ENCODE results near the gene GLIS1. TPM values are rescaled to one million over a fixed set of nuclear protein-coding genes. Genes with fewer than 3 reads are reported as not detected.

Gene GLIS1
- total RNA-seq, 1 donor from 2014 or later, result 0.16 TPM

GRCh38 chr1:53658489-53659230 is 80.3 kb downstream of the GLIS1 start:
- DNase-seq, result no peak
- peaks cover 89% of the 10 kb centered on the region for H3K27me3 ChIP-seq (ENCODE audit: low read depth)
- no peak overlapping the region for H3K4me3 ChIP-seq
- H3K9me3 ChIP-seq (replicated peaks), result no peaks in the 10 kb centered on the region
- no peak for TF ChIP-seq CTCF (IDR thresholded peaks at IDR 0.05; ENCODE audit: borderline replicate concordance)
- intact Hi-C loops (cut with micrococcal nuclease), result no loop called here
- no peaks in the 10 kb centered on the region for H3K4me1 ChIP-seq
- no peaks in the 10 kb centered on the region for H3K36me3 ChIP-seq
- no peak overlapping the region for H3K27ac ChIP-seq (replicated peaks)

GRCh38 chr1:53657891-53658396 is 81.0 kb downstream of the GLIS1 start:
- no peak for TF ChIP-seq CTCF (IDR thresholded peaks at IDR 0.05; ENCODE audit: borderline replicate concordance)
- H3K4me1 ChIP-seq, result no peaks in the 10 kb centered on the region
- H3K4me3 ChIP-seq, result no peak overlapping the region
- no peak overlapping the region for H3K27ac ChIP-seq (replicated peaks)
- intact Hi-C loops (cut with micrococcal nuclease), result no loop called here
- H3K27me3 ChIP-seq (ENCODE audit: low read depth), result peaks cover 89% of the 10 kb centered on the region
- H3K36me3 ChIP-seq, result no peaks in the 10 kb centered on the region
- H3K9me3 ChIP-seq (replicated peaks), result no peaks in the 10 kb centered on the region
- no peak for DNase-seq

GRCh38 chr1:53657531-53657805 is 81.5 kb downstream of the GLIS1 start:
- TF ChIP-seq CTCF (IDR thresholded peaks at IDR 0.05; ENCODE audit: borderline replicate concordance), result no peak
- H3K36me3 ChIP-seq, result no peaks in the 10 kb centered on the region
- intact Hi-C loops (cut with micrococcal nuclease), result no loop called here
- H3K27ac ChIP-seq (replicated peaks), result no peak overlapping the region
- H3K4me1 ChIP-seq, result no peaks in the 10 kb centered on the region
- H3K27me3 ChIP-seq (ENCODE audit: low read depth), result peaks cover 89% of the 10 kb centered on the region
- no peak overlapping the region for H3K4me3 ChIP-seq
- no peaks in the 10 kb centered on the region for H3K9me3 ChIP-seq (replicated peaks)
- no peak for DNase-seq

GRCh38 chr1:53656747-53657530 is 82.0 kb downstream of the GLIS1 start:
- H3K9me3 ChIP-seq (replicated peaks), result no peaks in the 10 kb centered on the region
- TF ChIP-seq CTCF (IDR thresholded peaks at IDR 0.05; ENCODE audit: borderline replicate concordance), result no peak
- peaks cover 89% of the 10 kb centered on the region for H3K27me3 ChIP-seq (ENCODE audit: low read depth)
- no peaks in the 10 kb centered on the region for H3K4me1 ChIP-seq
- intact Hi-C loops (cut with micrococcal nuclease), result no loop called here
- no peak for DNase-seq
- H3K36me3 ChIP-seq, result no peaks in the 10 kb centered on the region
- H3K4me3 ChIP-seq, result no peak overlapping the region
- no peak overlapping the region for H3K27ac ChIP-seq (replicated peaks)

GRCh38 chr1:53655931-53656746 is 82.8 kb downstream of the GLIS1 start:
- intact Hi-C loops (cut with micrococcal nuclease), result no loop called here
- DNase-seq, result no peak
- H3K27me3 ChIP-seq (ENCODE audit: low read depth), result peaks cover 83% of the 10 kb centered on the region
- no peaks in the 10 kb centered on the region for H3K4me1 ChIP-seq
- no peaks in the 10 kb centered on the region for H3K36me3 ChIP-seq
- H3K4me3 ChIP-seq, result no peak overlapping the region
- no peak overlapping the region for H3K27ac ChIP-seq (replicated peaks)
- TF ChIP-seq CTCF (IDR thresholded peaks at IDR 0.05; ENCODE audit: borderline replicate concordance), result no peak
- H3K9me3 ChIP-seq (replicated peaks), result no peaks in the 10 kb centered on the region
